Motor neuron (in vitro differentiated cells): Measurements from ENCODE around the gene NGDN. TPM values are rescaled to one million over a fixed set of nuclear protein-coding genes. Genes with fewer than 3 reads are reported as not detected.
A peak's percentile ranks its signal among the peaks of the same experiment; 100 is the strongest.

Experiments used
- ATAC-seq, 8 experiments: fragments of 200-7000 bp; cut with Tn5 transposase; replicated peaks in 6 of 8; 2 replicates each; pipeline ENCODE4 v1.8.0; 2021; ENCODE audit warnings: mild to moderate bottlenecking in 8 of 8, moderate library complexity in 8 of 8
- H3K27ac ChIP-seq, 2 donors: fragments of 250-450 bp; sonication (Bioruptor Pico); 2 replicates each; pipeline ENCODE4 v1.9.0; 2021; ENCODE audit warnings: antibody characterized with exemption in 2 of 2, mild to moderate bottlenecking in 2 of 2, moderate library complexity in 1 of 2
- H3K4me1 ChIP-seq, 2 donors: fragments of 250-450 bp; sonication (Bioruptor Pico); replicated peaks in 1 of 2; 2 replicates each; pipeline ENCODE4 v1.6.1; 2021; ENCODE audit warnings: antibody characterized with exemption in 2 of 2, mild to moderate bottlenecking in 2 of 2, moderate library complexity in 1 of 2
- H3K4me3 ChIP-seq, 5 donors: fragments of 250-450 bp; sonication (Bioruptor Pico); 2 replicates each; pipeline ENCODE4 v1.9.0; 2021; ENCODE audit warnings: antibody characterized with exemption in 5 of 5, mild to moderate bottlenecking in 5 of 5, moderate library complexity in 4 of 5
- WGBS, 10 experiments: fragments of 450-650 bp; shearing (Covaris generic); methylation state at CpG; one replicate each; pipeline ENCODE4 v1.0.0; 2022; 5-methylcytosine and 5-hydroxymethylcytosine counted together
- in situ Hi-C, 9 experiments: fragments of 400-800 bp; cut with MboI; loops; one replicate each; pipeline ENCODE4 v1.15.0; 2021; ENCODE audit warnings: low sequenced_read_pairs in 9 of 9, low pct_unique_long_range_greater_than_20kb in 2 of 9; ENCODE audit not compliant: unreplicated experiment in 9 of 9
- total RNA-seq, 8 experiments: library from RNA; unstranded; fragments of 300-600 nt; gene quantifications; 2 replicates each; pipeline versions ENCODE4 v1.2.3 to v1.2.4, GENCODE V29; 2022

Gene NGDN
- total RNA-seq, 8 experiments from 2014 or later, result 38.1 to 67.6 (median 56.4) TPM

DNA sequence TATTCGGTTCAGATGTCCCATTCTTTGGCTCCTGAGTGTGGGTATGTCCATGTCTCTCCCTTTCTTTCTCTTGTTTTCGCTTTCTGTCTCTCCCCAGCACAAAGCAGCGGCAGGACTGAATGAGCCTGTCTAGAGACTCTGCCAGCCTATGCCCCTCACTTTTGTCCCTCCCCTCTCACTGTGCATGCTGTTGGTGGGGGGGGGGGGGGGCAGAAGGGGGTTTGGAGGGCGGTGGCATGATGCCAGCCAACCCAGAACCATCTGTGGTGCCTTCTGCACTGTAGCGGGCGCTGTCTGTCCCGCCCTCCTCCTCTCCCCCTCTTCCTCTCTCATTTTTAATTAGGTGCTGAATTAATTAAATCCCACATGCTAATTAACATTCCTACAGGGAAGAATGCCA lies 17.7 kb downstream of the NGDN start:
- in situ Hi-C loops, result loop anchor here in 7 of 9 experiments (10.0 kb wide), 2 partner anchors 68 to 78 kb away; partner anchors contain the start of genes THTPA (in 6 of the 7), ZFHX2 (in 6 of the 7) and AP1G2 (in 1 of the 7)
- H3K4me3 ChIP-seq, result no peak overlapping the region
- WGBS, 10 experiments, result 71 to 100% (median 85%) methylated on average over 1 to 4 of the region's 7 CpGs; no CpG with 5 or more reads in 4 of the 10 experiments
- H3K27ac ChIP-seq, result no peak overlapping the region
- H3K4me1 ChIP-seq, result peaks cover 16 to 23% of the 10 kb centered on the region in 2 donors
- ATAC-seq, result no peak

DNA sequence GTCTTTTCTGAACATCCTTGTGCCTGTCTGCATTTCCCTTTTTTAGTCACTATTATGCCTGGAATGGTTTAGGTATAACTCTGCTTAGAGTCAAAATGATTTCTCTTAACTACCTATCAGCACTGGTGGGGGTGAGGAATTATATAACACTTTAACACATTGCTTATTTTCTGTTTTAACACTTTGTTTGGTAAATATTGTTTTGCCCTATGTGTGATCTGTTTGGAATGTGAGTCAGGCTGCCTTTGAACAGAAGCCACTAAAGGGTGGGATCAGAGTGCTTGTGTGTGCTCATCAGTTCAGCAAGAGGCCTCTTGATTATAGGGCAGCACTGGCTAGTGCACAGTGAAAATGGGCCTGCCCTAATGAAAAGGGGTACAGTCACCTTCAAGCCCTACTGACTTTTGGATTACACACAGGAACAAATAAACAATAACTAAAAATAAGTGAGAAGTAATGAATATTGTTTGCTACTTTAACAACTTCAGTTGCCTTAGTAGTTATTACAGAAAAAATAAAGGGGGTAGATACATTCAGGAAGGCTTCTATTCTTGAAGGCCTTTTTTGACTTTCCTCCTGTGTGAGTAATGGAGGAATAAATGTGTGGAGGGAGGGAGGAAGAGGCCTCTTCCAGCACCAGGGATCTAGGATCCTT lies 23.2 kb downstream of the NGDN start:
- in situ Hi-C loops, result no loop called here
- Histone ChIP-seq H3K4me3 (no peak overlapping the region), H3K27ac (no peak overlapping the region), H3K4me1 (peaks cover 3 to 8% of the 10 kb centered on the region in 2 donors)
- ATAC-seq, result peak in 2 of 8 experiments; percentile 97 to 98

DNA sequence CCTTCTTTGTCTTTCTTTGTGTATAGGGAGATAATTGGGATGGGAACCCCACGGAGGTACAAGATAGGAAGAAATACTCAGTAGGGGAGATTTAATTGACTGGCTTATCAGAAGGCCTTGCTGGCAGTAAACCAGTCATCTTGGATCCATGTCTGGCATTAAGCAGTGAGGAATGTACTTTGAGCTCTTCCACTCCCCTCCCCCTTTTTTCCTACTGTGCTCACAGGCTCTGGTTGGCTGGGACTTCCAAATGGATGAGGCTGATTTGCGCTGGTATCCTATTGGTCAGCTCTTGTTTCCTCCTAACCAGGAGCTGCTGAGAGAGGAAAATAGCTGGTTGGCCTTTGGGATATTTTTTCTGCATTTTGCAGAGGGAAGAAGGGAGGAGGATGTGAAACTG lies 24.7 kb downstream of the NGDN start:
- in situ Hi-C loops, result no loop called here
- 0 to 50% (median 27%) methylated on average over 1 to 2 of the region's 2 CpGs; no CpG with 5 or more reads in 4 of the 10 experiments for WGBS, 10 experiments
- peak in 4 of 8 experiments; percentile 30 to 83 (median 38) for ATAC-seq
- Histone ChIP-seq H3K4me1 (peaks cover 3 to 8% of the 10 kb centered on the region in 2 donors), H3K27ac (no peak overlapping the region), H3K4me3 (no peak overlapping the region)

DNA sequence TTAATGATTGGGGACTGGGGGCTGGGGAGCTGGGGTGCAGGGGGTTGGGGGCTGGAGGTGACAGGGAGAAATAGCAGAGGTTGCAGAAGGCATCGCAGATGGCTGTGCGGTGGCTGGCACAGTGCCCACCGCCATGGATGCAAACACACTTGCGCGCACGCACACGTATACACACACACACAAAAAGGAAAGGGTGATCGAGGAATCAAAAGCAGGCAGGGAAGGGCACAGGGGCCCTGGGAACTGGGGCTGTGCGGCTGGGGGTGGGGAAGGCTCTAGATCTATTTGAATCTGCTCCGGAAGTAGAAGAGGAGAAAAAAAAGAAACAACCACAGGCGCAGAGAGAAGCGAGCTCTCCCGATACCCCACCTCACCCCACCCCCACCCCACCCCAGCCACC lies 42.7 kb downstream of the NGDN start:
- no peak for ATAC-seq
- WGBS, 10 experiments, result 20% methylated on average over 1 of the region's 13 CpGs; no CpG with 5 or more reads in 9 of the 10 experiments
- Histone ChIP-seq H3K27ac (no peak overlapping the region), H3K4me1 (peaks cover 9 to 14% of the 10 kb centered on the region in 2 donors), H3K4me3 (no peak overlapping the region)
- in situ Hi-C loops, result no loop called here

DNA sequence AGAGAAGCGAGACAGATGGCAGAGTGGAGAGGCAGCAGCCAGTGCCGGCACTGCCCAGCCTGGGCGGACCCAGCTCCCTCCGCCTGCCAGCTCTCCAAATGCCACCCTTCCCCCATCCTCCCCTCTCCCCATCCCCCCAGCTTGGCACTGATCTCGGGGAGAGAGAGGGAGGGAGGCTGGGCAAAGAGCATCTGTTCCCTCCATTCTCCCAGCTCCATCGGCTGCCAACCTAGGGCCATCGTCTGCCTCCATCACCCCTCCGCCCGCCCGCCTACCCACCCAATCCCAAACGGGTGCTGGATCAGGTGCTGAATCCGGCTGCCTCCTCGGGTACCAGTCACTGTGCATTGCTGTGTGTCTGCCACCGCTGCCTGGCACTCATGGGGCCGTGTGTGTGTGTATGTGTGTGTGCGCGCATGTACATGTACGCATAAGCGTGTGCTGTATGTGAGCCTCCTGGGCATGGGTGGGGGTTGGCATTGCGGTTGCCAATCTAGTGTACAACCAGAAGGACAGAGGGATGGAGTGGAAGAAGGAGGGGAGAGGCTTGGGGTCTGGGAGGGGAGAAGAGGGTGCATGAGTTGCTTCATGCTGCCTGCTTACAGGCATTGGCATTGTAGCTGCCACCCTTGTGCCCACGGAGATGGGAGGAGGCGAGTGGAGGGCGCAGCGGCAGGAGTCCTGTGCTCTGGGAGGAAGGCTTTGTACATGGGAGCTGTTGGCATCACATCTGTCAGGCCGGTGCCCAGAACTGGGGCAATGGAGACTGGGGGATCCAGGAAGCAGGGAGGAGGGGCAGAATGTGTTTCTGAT lies 43.7 kb downstream of the NGDN start:
- 80 to 96% (median 88%) methylated on average over 1 to 6 of the region's 25 CpGs; no CpG with 5 or more reads in 5 of the 10 experiments for whole genome bisulfite sequencing, 10 experiments
- no peak for ATAC-seq
- H3K27ac ChIP-seq, result no peak overlapping the region
- peaks cover 9 to 18% of the 10 kb centered on the region in 2 donors for H3K4me1 ChIP-seq
- in situ Hi-C loops, result no loop called here
- no peak overlapping the region for H3K4me3 ChIP-seq

DNA sequence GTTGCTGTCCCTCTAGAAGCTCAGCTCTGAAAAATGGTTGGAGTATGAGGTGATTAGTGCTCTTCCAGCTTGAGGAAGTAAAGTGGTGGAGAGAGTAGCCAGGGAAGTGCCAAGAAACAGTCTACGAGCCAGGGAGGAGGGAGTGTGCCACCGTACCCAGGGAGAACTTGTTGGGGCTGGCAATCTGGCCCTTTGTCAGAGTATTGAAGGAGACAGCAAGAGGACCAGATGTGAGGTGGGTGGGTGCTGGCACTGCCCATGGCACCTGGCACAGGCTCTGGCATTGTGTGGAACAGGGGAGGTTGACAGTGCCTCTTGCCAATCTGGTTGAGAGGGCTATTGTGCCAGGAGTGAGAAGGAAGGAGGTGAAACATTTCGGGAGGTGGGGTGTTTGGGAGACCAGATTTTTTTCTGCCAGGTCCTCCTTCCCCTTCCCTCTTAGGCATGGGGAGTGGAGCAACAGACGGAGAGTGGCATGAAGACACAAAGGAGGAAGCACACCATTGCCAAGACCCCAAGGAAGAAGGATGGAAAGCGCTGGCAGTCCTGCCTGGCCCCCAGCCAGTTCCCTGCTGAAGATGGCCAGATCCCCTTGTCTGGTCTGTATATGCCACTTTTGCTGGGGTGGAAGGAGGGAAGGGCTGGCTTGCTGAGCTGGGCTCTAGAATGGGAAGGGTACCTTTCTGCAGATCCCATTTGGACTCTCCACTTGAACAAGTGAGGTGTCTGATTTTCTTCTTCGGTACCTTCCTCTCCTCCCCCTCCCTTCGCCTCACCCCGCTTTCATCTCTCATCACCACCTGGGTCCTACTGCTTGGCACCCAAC lies 44.5 kb downstream of the NGDN start:
- in situ Hi-C loops, result no loop called here
- 73 to 100% (median 90%) methylated on average over 1 to 4 of the region's 8 CpGs; no CpG with 5 or more reads in 2 of the 10 experiments for WGBS, 10 experiments
- Histone ChIP-seq H3K4me1 (peaks cover 9 to 25% of the 10 kb centered on the region in 2 donors), H3K4me3 (no peak overlapping the region), H3K27ac (no peak overlapping the region)
- no peak for ATAC-seq

DNA sequence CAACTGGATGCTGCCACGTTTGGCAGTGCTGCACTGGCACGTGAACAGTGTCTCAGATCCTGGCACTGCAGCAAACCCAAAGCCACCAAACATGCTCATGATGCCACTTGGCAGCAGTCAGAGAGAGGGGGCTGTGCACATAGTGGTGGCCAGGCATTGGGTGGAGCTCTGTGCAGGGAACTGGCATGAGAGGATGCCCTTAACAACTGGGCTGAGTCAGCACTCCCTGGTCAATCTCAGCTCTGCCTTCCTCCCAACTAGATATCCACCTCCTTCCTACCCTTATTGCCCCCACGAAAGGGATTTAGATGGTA lies 45.1 kb downstream of the NGDN start:
- WGBS, 10 experiments, result 39 to 100% (median 75%) methylated on average over 1 to 2 of the region's 3 CpGs; no CpG with 5 or more reads in 4 of the 10 experiments
- Histone ChIP-seq H3K4me3 (no peak overlapping the region), H3K27ac (no peak overlapping the region), H3K4me1 (peaks cover 9 to 25% of the 10 kb centered on the region in 2 donors)
- in situ Hi-C loops, result no loop called here
- ATAC-seq, result no peak

DNA sequence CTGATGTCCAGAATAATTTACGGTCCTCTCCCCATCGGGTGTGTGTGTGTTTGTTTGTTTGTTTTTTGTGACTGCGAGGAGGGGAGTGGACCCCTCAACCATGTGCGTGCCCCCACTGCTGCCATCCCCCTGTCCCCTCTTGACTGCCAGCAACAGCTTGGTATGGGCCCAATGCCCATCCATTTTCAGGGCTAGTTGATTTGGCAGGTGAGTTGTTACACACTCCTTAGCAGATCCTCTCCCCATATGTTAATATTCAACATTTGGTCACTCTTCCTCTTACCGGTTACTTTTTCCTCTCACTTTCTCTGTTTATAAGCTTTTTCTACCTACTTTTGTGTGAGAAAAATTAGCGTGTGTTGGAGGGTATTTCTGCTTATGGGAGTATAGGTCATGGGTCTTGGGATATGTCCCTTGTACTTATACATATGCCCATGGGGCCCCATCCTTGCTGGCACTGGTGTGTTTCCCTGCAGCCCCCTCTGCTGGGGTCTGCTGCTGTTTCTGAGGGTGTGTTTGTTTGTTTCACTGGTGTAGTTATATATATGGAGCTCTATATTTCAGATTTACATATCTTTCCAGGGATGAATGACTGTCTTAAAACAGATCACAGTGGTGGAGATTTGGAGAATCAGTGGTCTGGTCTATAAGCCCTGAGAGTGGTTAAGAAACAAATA lies 48.3 kb downstream of the NGDN start:
- peaks cover 0 to 10% of the 10 kb centered on the region in 2 donors for H3K4me1 ChIP-seq
- ATAC-seq, result no peak
- in situ Hi-C loops, result no loop called here

DNA sequence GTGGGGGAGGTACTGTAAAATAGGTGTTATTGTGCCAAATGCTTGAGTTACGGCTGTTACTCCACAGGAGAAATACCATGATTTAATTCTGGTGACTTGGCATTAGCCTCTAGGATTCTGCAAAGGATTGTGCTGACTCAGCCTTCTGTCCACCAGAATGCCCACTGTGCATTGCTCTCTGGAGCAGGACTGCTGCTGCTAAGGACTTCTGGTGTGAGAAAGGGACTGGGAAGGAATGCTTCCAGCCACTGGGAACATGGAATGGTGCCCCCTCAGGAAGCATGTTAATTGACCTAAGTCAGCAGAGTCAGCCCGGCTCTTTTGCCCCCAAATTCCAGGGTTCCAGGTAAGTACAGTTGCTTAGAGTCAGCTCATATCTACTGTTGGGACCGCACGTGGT lies 49.2 kb downstream of the NGDN start:
- in situ Hi-C loops, result no loop called here
- no peak overlapping the region for H3K4me3 ChIP-seq
- 0 to 89% (median 50%) methylated on average over 1 to 2 of the region's 4 CpGs; no CpG with 5 or more reads in 7 of the 10 experiments for WGBS, 10 experiments
- ATAC-seq, result peak in 1 of 8 experiments; percentile 65
- no peak overlapping the region for H3K27ac ChIP-seq
- H3K4me1 ChIP-seq, result peaks cover 0 to 10% of the 10 kb centered on the region in 2 donors

More for the DNA sequence above, 48.3 kb downstream of the NGDN start:
- Histone ChIP-seq H3K4me3 (no peak overlapping the region), H3K27ac (no peak overlapping the region)
- 61 to 100% (median 75%) methylated on average over 1 to 5 of the region's 6 CpGs; no CpG with 5 or more reads in 2 of the 10 experiments for WGBS, 10 experiments

DNA sequence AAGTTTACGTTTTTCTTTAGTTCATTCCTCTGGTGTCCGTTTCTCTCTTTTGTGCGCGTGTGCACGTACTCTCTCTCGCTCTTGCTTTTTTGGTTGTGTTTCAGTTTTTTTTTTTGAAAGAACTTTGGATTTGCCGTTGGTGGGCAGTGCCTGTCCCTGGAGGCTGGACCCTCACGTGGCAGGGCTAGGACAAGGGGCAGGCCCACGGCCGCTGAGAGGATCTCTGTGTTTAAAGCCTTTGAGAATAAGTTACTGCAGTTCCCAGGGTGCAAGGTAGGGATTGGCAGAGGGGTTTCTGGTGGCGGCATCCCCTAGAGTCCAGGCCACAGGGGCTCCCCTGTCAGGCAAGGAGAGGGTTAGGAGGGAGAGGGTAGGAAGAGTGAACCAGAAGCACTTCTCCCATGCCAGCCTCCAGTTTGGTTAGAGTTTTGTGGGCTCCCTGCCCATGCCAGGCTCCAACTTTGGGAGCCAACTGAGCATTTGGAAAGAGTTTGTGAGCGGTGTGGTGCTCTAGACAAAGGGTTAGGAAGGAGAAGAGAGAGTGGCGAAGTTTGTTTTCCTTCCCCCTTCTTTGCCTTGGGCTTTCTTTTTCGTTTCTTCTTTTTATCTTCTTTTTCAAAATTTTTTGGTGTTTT lies 51.5 kb downstream of the NGDN start:
- no peak overlapping the region for H3K27ac ChIP-seq
- no peak for ATAC-seq
- no peak overlapping the region for H3K4me3 ChIP-seq
- H3K4me1 ChIP-seq, result peaks cover 0 to 10% of the 10 kb centered on the region in 2 donors
- in situ Hi-C loops, result no loop called here
- WGBS, 10 experiments, result 72 to 98% (median 83%) methylated on average over 2 to 13 of the region's 14 CpGs

DNA sequence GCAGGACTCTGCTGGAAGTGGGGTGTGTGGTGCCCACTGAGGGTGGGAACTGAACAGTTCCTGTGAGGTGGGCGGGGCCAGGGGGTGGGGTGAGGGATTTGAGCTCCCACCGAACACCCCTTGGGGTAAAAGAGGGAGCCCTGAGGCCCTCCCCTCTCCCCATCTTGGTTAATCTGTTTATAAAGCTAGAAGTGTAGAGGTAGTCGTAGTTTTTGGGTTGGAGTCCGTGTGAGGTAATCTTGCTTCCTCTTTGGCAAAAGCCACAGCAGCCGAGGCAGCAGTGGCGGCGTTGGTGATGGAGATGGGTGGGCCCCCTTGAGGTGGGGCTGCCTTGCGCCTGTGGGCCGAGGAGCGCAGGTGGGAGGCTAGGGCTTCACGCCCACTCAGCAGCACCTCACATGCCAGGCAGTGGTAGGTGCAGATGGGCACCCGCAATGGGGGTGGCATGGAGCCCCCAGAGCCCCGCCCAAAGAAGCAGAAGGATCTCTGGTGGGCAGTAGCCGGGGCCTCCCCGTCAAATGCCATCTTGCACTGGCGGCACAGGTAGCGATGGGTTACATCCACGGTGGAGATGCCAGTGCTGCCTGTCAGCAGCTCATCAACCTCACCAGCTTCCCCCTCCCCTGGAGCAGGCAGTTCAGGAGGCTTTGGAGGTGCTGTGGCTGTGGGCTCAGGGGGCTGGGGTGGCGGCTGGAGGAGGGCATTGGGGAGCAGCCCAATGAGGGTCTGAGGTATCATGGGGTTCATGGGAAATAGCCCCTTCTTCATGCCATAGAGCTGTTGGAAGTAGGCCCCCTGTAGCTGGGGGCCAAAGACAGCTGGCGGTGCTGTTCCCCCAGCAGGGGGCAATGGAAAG lies 52.5 kb downstream of the NGDN start:
- in situ Hi-C loops, result no loop called here
- Histone ChIP-seq H3K4me1 (peaks cover 0 to 10% of the 10 kb centered on the region in 2 donors), H3K4me3 (no peak overlapping the region), H3K27ac (no peak overlapping the region)
- WGBS, 10 experiments, result 94 to 100% (median 100%) methylated on average over 1 to 11 of the region's 20 CpGs; no CpG with 5 or more reads in 7 of the 10 experiments
- peak in 1 of 8 experiments; percentile 25 for ATAC-seq
